HG02938 (cell line): ENCODE data around the gene NR2F6.

Source experiments
- ATAC-seq: cut with Tn5 transposase; IDR thresholded peaks from one replicate; pipeline ENCODE4 v1.9.1; 2021; ENCODE audit warnings: mild to moderate bottlenecking, moderate library complexity; ENCODE audit not compliant: unreplicated experiment

The NR2F6 gene

DNA sequence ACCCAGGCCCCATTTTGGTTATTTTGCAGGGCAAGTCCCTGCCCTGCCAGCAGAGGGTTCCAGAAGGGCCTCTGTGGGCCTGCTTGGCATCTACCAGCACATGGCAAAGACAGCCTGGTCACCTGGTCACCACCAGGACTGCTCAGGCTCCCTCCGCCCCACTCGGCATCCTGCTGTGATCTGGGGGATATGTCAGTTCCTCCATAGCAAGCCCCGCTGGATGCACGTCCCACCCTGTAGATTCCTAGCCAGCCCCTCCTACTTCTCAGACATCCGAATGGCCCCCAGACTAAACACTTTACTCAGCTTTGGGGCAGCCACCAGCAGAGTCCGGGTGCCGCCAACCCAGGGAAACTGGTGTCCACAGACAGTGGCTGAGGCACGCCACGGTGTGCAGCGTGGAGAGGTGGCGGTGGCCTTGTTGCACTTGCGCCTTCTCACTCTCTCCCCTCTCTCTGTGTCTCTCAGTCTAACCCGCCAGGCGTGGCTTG lies 62.4 kb downstream of the NR2F6 start:
- no peak for ATAC-seq
